ENCODE data around the gene SLC39A2.
"Not testable (repeated sequence)": the region's sequence is repeated elsewhere in the genome, so short reads cannot be mapped to it uniquely, and the experiment has no call there.

Gene SLC39A2

DNA sequence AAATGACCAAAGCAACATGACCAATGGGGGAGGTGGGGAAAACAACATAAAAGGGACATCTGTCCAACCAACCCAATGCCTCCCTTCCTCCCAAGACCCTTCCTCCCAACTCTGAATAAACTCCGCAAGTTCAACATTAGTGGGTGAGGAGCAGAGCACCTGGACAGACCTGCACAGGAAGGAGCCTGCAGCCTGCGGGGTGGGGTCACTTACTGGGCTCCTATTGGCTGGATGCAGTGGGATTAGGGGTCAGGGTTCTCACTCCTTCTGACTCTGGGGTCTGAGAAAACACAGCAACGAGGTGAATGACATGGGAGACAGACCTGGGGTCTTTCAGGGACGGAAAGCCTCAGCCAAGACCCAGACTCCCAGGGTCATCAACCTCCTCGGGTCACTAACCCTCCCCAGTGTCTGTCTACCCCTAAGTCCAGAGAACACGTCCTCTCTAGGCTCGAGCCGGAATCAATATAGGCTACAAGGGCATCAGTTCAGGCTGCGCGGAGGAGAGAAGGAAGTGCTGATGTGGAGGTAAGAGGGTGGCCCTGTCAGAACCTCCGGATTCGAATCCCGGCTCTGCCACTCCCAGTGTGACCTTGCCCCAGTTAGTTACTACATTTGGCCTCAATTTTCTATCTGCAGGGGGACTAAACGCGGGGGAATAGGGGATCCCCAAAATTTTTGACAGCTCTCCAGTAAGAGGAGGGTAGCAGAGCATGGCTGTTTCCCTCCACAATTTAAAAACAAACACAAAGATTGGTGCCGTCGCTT, 24.9 kb downstream of the SLC39A2 start:
- FAIRE-seq, result no peak
- no peak for DNase-seq (ENCODE audit: insufficient read length, low spot score)

DNA sequence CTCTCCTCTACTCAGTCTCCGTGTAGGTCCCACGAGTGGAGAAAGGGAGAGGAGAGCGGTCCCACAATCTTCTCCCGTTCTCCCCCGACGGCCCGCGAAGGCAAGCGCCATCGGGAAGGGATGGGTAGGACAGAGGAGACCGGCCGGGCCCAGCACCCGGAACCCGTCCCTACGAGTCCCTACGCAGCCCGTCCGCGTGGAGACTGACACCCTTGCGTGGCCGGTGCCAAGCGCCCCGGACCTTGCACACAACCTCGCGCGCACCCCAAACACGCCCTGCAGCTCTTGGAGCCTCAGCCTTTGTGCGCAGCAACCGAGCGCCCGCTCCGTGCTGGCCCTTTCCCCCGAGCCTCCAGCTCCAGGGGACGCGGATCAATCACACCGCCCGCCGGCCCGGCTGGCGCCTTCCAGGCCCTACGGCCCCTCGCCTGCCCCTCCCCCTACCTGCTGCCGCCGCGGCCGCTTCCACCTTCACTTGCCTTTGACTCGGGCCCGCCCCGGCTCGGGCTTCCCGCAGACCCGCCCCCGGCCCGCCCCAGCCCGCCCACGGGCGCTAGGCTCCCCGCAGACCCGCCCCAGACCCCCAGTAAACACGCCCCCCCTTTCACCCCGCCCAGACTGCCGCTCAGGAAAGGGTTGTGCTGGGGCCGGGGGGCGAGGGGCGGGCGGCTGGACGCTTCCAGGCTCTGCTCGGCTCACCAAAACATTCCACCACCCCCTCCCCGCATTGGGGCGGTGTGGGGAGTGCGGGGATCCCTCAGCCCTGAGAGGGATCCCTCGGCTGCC, 25.7 kb downstream of the SLC39A2 start, which contains the start of gene NDRG2:
TSS of gene NDRG2 (minus strand) at position 477 of the 786 bp plus-strand sequence. CDS start 1,746 bp downstream, outside the sequence.
- FAIRE-seq (no peak), DNase-seq (ENCODE audit: insufficient read length, low spot score) (no peak)

DNA sequence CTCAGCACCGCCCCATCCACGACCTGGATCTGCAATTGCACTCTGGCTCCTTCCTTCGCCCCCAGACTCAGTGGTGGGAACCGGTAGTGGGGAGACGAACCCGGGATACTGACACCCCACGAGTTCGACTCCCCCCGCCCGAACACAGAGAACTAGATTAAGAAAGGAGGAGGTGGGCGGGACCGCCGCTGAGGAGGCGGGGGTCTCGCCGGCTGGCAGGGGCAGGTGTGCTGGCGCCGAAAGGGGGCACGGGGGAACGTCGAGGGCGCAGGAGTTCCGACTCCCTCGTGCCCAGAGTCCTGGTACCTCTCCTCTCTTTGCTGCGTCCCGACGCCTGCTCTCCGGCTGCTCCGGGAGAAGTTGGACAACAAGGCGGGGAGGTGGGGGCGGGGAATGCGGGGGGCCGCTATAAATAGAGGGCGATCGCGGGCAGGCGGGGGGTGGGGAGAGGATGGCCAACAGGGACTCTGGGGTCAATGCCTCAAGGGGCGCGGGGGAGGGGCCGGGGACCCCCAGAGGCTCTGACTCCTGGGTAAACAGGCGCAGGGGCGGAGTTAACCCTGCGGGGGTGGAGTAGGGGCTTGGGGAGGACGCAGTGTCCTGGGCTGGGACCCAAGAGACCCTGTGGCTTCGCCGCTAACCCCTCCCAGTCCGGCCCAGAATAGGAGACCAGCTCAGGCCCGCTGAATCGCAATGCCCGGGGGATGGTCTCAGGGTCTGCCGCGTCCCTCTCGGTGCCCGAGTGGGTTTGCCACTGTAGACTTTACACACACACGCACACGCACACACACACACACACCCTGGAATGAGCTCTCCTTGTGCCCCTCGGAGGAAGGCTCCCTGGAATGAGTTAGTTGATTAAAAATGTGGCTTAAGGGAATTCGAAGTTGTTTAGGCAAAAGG, 26.5 kb downstream of the SLC39A2 start:
- FAIRE-seq (no peak), DNase-seq (ENCODE audit: insufficient read length, low spot score) (no peak)

DNA sequence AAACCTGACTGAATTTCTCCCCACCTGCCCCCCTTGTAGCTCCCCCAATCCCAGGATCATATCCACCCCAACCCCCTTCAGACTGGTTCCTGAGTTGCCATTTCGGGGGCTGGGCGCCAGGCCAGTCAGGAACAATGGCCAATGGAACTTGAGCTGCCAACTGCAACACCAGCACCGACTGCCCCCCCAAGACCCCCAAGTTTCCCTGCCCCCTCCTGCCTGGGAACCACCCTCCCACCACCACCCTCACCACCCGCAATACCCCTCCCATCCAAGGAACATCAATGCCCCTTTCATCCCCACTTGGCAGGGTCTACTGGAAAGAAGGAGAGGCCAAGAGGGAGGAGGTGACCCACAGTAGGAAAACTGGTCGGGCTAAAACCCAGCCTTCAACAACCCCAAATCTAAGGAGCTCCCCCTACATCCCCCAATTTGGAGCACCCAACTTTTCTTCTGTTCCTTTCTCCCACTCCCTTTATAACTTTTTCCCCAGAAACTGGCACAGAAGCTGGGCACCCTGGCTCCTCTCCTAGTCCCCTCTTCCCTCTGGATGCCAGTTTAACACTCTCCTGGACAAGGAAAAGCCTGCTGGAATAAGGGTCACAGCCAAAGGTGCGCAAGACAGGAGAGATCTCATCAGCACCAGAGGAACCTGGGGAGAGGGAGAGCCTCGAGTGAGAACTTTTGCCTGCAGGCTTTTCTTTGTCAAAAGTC, 27.3 kb downstream of the SLC39A2 start:
- FAIRE-seq (no peak), DNase-seq (ENCODE audit: insufficient read length, low spot score) (no peak)

DNA sequence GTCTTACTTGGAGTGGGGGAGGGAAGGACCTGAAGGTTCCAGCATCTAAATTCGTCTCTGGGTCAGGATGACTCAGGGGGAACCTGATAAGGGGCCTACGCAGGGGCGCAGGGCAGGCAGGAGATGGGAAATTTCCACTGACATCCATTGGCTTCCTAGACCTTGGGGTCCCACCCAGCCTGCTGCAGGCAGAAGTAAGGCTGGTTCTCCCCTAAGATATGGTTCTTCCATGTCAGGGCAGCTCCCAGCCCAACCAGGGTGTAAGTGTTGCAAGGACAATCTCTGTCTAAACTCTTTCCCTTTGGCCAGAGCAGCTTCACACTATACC, 27.9 kb downstream of the SLC39A2 start:
- DNase-seq (ENCODE audit: insufficient read length, low spot score) (no peak), FAIRE-seq (no peak)

DNA sequence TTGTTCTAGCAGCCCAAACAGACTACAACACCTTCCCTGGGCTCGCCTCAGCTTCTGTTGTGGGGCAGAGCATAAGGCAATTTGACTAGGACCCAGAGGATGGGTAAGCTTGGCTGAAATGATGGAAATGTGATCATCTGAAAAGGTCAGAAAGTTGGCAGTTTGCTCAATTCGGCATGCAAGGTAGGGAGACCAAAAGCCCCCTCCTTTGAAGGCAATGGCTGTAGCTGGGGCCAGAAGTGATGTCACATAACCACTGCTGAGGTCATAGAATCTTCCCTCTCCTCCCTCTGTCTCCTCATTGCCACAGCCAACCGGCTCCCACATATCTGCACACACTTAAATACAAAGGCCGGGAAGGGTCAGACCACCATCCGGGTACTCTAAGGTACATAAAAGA, 30.8 kb downstream of the SLC39A2 start, which contains the start of gene TPPP2:
TSS of gene TPPP2 (plus strand) at position 301 of the 400 bp plus-strand sequence. CDS start 365 bp downstream, outside the sequence.
- no peak for FAIRE-seq
- no peak for DNase-seq (ENCODE audit: insufficient read length, low spot score)

DNA sequence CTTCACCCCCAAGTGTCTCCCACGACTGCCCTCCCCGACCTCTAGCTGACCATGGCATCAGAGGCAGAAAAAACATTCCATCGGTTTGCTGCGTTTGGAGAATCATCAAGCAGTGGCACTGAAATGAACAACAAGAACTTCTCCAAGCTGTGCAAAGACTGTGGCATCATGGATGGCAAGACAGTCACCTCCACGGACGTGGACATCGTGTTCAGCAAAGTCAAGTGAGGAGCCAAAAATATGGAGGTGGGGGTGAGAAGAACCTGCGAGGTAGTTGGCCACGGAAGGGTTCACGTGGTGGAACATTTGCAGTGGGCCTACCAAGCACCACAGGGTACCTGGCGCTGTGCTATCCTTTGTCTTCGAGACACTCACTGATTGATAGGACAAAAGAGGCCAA, 31.4 kb downstream of the SLC39A2 start:
- FAIRE-seq (no peak), DNase-seq (ENCODE audit: insufficient read length, low spot score) (no peak)

DNA sequence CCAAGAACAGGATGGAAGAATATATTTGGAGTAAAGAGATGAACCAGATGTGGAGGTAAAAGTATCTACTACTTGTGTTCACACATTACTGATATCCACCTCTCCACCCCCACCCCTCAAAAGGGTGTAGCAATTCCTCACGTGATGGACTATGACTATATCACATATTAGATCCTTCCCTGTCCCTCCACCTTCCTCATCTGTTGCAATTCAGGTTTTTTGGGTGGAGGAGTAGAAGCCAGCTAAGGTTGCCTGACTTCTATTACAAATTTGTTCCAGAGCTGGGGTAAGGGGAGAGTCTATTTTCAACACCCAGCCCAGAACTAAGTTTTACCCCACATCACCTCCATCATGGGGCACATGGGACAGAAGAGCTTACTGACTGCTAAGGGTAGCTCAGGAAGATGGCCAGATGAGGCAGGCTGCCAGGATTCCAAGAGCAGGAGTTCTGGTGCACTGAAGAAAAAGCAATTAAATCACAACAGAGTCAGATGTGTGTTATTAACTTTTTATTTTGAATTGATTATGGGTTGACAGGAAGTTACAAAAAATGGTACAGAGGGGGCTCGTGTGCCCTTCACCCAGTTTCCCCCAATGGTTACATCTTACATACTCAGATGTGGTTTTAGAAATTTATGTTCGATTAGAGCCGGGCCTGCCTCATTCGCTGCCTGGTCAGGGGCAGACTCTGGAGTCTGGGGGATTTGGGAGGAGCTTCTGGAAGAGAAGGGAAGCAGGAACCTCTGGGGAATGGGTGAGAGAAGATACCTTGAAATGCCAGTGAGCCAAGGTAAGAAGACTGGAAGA, 33.4 kb downstream of the SLC39A2 start:
- no peak for DNase-seq (ENCODE audit: insufficient read length, low spot score)
- FAIRE-seq, result no peak

DNA sequence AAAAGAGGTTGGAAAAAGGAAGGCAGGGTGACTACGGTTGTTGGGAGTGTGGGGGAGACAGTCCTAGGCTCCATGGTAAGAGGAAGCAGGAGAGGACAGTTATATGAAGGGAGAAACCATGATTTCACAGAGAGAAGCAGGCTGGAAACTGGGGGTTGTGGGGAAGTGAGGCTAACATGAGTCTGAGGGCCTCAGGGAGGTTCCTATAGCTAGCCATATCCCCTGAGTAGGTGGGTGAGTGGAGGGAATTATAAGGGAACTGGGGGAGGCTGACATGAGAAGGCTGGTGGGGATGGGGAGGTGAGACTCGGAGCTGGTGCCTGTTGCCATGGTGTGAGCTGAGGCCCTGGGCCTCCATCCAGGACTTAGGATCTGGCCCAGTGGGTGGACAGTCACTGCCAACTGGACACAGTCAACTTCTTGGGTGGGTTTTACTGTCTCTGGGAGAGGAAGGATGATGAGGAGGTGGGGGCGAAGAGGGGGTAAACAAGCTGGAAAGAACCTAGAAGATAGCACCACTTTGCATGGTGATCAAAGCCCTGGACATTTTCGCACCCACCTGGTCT, 34.1 kb downstream of the SLC39A2 start:
- DNase-seq (ENCODE audit: insufficient read length, low spot score), result no peak
- FAIRE-seq, result no peak

DNA sequence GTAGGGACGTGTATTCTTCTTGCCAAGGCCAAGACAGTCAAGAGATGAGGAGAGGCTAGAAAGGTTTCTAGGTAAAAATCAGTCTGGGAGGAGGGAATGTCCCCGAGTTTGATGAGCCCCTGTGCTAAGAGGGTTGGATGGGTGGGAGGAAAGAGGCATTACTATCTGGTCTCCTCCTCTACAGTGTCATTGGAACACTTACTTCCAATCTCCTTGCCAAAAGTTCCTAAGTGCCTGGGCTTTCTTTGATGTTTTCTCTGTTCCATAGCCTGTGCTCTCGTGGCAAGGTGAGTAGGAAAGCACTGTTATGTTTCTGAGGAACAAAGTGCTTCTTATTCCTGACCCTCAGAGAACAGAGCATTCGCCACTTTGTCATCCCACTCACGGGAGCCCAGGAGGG, 35.6 kb downstream of the SLC39A2 start, which contains the start of gene RNASE13:
TSS of gene RNASE13 (minus strand) at position 101 of the 400 bp plus-strand sequence. CDS start 519 bp downstream, outside the sequence.
- DNase-seq (ENCODE audit: insufficient read length, low spot score) (no peak), FAIRE-seq (no peak)

DNA sequence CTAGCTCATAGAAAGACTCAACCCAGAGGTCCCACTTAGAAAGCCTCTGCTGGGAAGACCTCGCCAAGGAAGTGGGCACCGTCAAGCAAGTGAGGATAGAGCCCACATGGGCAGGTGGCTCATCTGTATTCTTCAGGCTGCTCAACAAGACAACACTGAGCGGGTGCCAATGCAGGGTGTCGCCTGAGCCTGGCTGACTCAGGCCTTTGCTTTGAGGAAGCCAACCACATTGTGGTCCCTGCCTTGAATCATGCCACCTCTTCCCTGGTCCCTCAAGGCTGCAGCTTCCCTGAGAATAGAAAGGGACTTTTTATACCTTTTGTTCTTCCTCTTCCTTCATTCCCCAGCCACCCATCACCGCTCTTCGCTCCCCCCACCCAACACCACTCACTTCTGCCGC, 37.7 kb downstream of the SLC39A2 start:
- FAIRE-seq, result no peak
- DNase-seq (ENCODE audit: insufficient read length, low spot score), result no peak

DNA sequence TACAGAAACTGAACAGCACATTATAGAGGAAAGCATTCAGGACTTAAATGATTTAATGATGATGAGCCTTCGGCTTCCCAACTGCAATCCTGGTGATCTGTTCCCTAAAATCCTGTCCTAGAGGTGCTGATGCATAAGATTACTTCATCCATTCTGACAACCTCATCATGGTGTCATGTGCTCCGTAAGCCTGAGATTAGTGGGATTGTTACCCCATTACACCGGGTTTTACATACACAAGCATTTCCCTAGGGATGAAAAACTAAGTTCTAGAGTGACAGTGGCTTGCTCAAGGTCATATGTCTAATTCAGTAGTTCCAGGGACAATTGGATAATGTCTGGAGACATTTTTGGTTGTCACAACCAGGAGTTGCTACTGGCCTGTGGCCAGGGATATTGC, 38.1 kb downstream of the SLC39A2 start:
- DNase-seq (ENCODE audit: insufficient read length, low spot score), result no peak
- FAIRE-seq, result no peak

DNA sequence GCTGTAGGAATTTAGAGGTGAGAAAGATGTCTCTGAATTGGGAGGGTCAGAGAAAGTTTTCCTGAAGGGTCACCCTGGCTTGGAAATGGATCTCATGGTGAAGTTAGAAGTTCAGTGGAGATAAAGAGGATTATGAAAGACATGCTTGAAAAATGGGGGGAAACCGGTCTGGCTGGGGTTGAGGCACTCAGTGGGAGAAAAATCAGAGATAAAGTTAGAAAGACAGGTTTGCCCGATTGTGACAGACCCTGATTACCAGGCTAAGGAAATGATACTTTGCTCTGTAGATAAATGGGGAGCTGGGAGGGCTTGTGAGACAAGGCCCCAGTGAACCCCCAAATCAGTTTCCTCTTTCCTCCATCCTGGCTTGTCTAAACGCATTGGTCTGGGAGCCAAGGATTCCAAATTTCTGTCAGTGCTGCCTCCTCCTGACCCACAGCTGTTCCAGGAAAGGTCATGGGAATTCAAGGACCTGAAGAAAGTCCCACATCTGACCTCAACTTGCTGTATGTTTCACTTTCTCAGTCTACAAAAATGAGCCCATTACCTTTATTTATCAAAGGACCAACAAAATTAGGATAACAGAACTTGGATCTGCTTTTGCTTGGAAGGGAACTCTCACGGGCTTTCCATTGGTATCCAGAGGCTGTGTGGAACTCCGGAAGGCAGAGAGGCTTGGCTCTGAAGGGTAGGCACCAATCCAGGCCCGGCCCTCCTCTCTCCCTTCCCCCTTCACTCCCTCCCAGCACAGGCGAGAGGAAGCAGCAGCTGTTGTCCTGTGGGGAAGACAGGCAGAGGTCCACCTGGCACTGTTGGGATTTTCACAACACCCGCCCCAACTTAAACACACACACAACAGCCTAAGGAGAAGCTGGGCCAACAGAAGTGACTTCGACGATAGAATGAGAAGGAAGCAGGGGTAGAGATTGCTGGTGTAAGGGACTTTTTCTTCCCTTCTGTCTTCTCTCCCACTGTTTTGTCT, 39.6 kb downstream of the SLC39A2 start:
- no peak for FAIRE-seq

DNA sequence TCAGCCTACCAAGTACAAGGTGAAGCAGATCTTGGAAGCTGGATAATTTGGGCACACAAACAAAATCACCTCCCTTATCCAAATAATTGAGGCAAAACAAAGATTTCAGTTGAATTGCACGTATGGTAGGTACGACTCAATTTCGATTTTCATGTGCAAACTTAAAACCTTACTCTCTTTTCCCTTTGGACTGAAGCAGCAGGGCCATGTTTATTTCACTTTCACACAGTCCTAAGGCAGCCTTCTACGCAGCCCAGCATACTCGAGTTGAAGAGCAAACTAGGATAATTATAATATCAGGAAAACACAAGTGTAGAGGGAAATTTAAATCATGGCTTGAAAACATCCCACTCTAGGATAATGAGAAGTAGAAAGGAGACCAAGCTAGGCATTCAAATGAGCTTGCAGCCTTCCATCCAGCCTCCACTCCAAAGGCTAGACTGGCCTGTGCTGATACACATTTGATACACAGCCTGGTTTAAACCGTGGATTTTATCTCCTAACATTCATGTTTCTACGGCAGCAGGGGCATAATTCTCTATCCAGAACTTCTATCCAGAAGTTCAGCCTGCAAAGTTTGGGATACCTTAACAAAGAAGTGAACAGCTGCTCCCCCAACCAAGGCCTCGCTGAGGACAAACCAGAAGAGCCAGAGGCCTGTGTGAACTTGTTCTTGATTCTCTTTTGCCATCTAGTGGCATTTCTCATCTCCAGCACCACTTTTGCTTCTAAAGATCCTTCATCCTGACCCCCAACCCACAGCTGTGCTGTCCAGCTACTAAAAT, 40.7 kb downstream of the SLC39A2 start:
- DNase-seq (ENCODE audit: insufficient read length, low spot score) (no peak), FAIRE-seq (no peak)

More for the DNA sequence above, 39.6 kb downstream of the SLC39A2 start:
- no peak for DNase-seq (ENCODE audit: insufficient read length, low spot score)

DNA sequence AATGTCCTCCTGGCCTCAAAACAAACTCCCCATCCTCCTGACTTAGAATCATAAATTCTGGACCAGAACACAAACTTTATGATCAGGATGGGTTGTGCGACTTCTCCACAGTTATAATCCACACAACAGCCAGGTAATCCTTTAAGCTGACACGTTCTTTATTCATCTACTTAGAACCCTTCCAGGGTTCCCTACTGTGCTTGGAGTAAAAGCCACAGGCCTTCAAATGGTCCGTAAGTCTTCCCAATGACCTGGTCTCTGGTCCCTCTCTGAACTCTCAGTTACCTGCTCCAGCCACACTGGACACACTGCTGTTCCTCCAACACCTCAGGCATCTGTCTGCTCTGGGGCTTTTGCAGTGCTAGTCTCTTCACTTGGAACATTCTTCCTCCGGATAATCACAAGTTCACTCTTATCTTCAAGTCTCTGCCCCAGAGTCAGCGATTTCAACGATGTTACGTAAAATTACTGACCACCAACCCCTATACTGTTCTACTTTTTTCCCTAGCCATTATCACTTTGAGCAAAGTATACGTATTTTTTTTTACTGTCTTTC, 41.4 kb downstream of the SLC39A2 start:
- FAIRE-seq, result no peak
- no peak for DNase-seq (ENCODE audit: insufficient read length, low spot score)

DNA sequence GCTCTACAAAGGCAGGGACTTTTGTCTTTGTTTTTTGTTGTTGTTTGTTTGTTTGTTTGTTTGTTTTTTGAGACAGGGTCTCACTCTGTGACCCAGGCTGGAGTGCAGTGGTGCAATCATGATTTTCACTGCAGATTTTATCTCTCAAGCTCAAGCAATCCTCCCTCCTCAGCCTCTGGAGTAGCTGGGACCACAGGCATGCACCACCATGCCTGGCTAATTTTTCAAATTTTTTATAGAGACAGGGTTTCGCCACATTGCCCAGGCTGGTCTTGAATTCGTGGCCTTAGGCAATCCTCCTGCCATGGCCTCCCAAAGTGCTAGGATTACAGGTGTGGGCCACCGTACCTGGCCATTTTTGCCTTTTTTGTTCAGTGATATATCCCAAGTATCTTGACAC, 41.8 kb downstream of the SLC39A2 start:
- FAIRE-seq; DNase-seq (ENCODE audit: insufficient read length, low spot score): not testable (repeated sequence)

Data from GM19239 (cell line).